HEK293 (cell line): Measurements from ENCODE around the gene TBCE.

Experiments
- EGR2 ChIP-seq: fragments of 450-650 bp; formaldehyde crosslinking; IDR thresholded peaks from 2 replicates; pipeline ENCODE4 v1.5.1; 2016; ENCODE audit warnings: low read depth, missing biosample characterization, missing genetic modification characterization
- GLI2 ChIP-seq: fragments of 450-650 bp; formaldehyde crosslinking; IDR thresholded peaks from 2 replicates; pipeline ENCODE4; 2017; ENCODE audit warnings: missing biosample characterization, missing genetic modification characterization, low read depth, borderline replicate concordance
- KLF17 ChIP-seq: fragments of 450-650 bp; formaldehyde crosslinking; IDR thresholded peaks from 2 replicates; pipeline ENCODE4 v1.5.1; 2016; ENCODE audit warnings: missing biosample characterization, missing genetic modification characterization
- PRDM10 ChIP-seq: fragments of 450-650 bp; formaldehyde crosslinking; IDR thresholded peaks from 2 replicates; pipeline ENCODE4 v1.5.1; 2016; ENCODE audit warnings: missing biosample characterization, missing genetic modification characterization
- REPIN1 ChIP-seq: fragments of 450-650 bp; formaldehyde crosslinking; IDR thresholded peaks from 2 replicates; pipeline ENCODE4 v1.5.1; 2017; ENCODE audit warnings: missing biosample characterization, missing genetic modification characterization, low read depth
- SP3 ChIP-seq: fragments of 450-650 bp; formaldehyde crosslinking; IDR thresholded peaks from 2 replicates; pipeline ENCODE4 v1.5.1; 2016; ENCODE audit warnings: missing biosample characterization, missing genetic modification characterization
- SP7 ChIP-seq: fragments of 450-650 bp; formaldehyde crosslinking; IDR thresholded peaks from 2 replicates; pipeline ENCODE4 v1.5.1; 2016; ENCODE audit warnings: missing biosample characterization, missing genetic modification characterization
- ZBTB17 ChIP-seq: fragments of 450-650 bp; formaldehyde crosslinking; IDR thresholded peaks from 2 replicates; pipeline ENCODE4 v1.5.1; 2016; ENCODE audit warnings: missing biosample characterization, missing genetic modification characterization
- ZBTB48 ChIP-seq: fragments of 450-650 bp; formaldehyde crosslinking; IDR thresholded peaks from 2 replicates; pipeline ENCODE4 v1.5.1; 2016; ENCODE audit warnings: missing biosample characterization, missing genetic modification characterization
- ZBTB8A ChIP-seq: fragments of 450-650 bp; formaldehyde crosslinking; IDR thresholded peaks from 2 replicates; pipeline ENCODE4 v1.5.1; 2016; ENCODE audit warnings: missing biosample characterization, missing genetic modification characterization
- ZIC2 ChIP-seq: fragments of 450-650 bp; formaldehyde crosslinking; IDR thresholded peaks from 2 replicates; pipeline ENCODE4 v1.5.1; 2016; ENCODE audit warnings: missing biosample characterization, missing genetic modification characterization
- ZNF133 ChIP-seq: fragments of 450-650 bp; formaldehyde crosslinking; IDR thresholded peaks from 2 replicates; pipeline ENCODE4 v1.5.1; 2016; ENCODE audit warnings: missing biosample characterization, missing genetic modification characterization
- ZNF2 ChIP-seq: fragments of 450-650 bp; formaldehyde crosslinking; IDR thresholded peaks from 2 replicates; pipeline ENCODE4 v1.5.1; 2016; ENCODE audit warnings: missing biosample characterization, missing genetic modification characterization
- ZNF302 ChIP-seq: fragments of 450-650 bp; formaldehyde crosslinking; IDR thresholded peaks from 2 replicates; pipeline ENCODE4 v1.5.1; 2016; ENCODE audit warnings: missing biosample characterization, missing genetic modification characterization, low read depth
- ZNF324 ChIP-seq: fragments of 450-650 bp; formaldehyde crosslinking; IDR thresholded peaks from 2 replicates; pipeline ENCODE4 v1.5.1; 2016; ENCODE audit warnings: missing biosample characterization, missing genetic modification characterization
- ZNF335 ChIP-seq: fragments of 450-650 bp; formaldehyde crosslinking; conservative IDR thresholded peaks from 2 replicates; pipeline ENCODE4 v1.5.1; 2016; ENCODE audit warnings: missing biosample characterization, missing genetic modification characterization
- ZNF518A ChIP-seq: fragments of 450-650 bp; formaldehyde crosslinking; conservative IDR thresholded peaks from 2 replicates; pipeline ENCODE4 v1.5.1; 2016; ENCODE audit warnings: low read depth, missing biosample characterization, missing genetic modification characterization
- ZNF529 ChIP-seq: fragments of 450-650 bp; formaldehyde crosslinking; IDR thresholded peaks from 2 replicates; pipeline ENCODE4 v1.5.1; 2017; ENCODE audit warnings: missing genetic modification characterization, missing biosample characterization; ENCODE audit not compliant: insufficient replicate concordance
- ZNF596 ChIP-seq: fragments of 450-650 bp; IDR thresholded peaks from 2 replicates; pipeline ENCODE4 v1.5.0; 2018; ENCODE audit warnings: missing biosample characterization, mild to moderate bottlenecking, missing genetic modification characterization, moderate library complexity
- ZNF792 ChIP-seq: fragments of 450-650 bp; formaldehyde crosslinking; IDR thresholded peaks from 2 replicates; pipeline ENCODE4 v1.5.1; 2016; ENCODE audit warnings: missing biosample characterization, missing genetic modification characterization
- TF ChIP-seq, protein P1 (sequence below): fragments of 450-650 bp; formaldehyde crosslinking; IDR thresholded peaks from 2 replicates; pipeline ENCODE4 v1.5.1; 2017; ENCODE audit warnings: missing biosample characterization, missing genetic modification characterization
- TF ChIP-seq, protein P2 (sequence below): fragments of 450-650 bp; IDR thresholded peaks from 2 replicates; pipeline ENCODE4 v1.5.1; 2018; ENCODE audit warnings: missing biosample characterization, mild to moderate bottlenecking, missing genetic modification characterization
- TF ChIP-seq, protein P3 (sequence below): fragments of 450-650 bp; formaldehyde crosslinking; IDR thresholded peaks from 2 replicates; pipeline ENCODE4 v1.5.1; 2016; ENCODE audit warnings: missing biosample characterization, missing genetic modification characterization, low read depth

The TBCE gene

GRCh38 chr1:235327559-235328270 is 39.5 kb upstream of the TBCE start, which contains the start of gene ARID4B (continued):
- TF ChIP-seq SP3 (tag by site-specific recombination) (no peak), KLF17 (tag by site-specific recombination) (0 out of 2 replicates have a peak, but pooled peaks have one; percentile 18), ZIC2 (tag by site-specific recombination) (peak; percentile 66), ZNF792 (tag by site-specific recombination) (peak; percentile 83), EGR2 (tag by site-specific recombination) (no peak), ZNF133 (tag by site-specific recombination) (no peak), ZBTB17 (tag by site-specific recombination) (peak; percentile 66), ZNF518A (tag by site-specific recombination) (no peak), REPIN1 (tag by site-specific recombination) (0 out of 2 replicates have a peak, but pooled peaks have one; percentile 72), ZNF302 (tag by site-specific recombination) (no peak), ZBTB48 (tag by site-specific recombination) (peak; percentile 72; the same call in 1 of the 2 replicates), PRDM10 (tag by site-specific recombination) (peak; percentile 5; the same call in 1 of the 2 replicates), ZNF324 (tag by site-specific recombination) (peak; percentile 77), ZNF529 (no peak), ZNF335 (peak; percentile 56; the same call in 1 of the 2 replicates), ZBTB8A (peak; percentile 59), ZNF596 (peak; percentile 27; the same call in 1 of the 2 replicates), GLI2 (no peak), ZNF2 (peak; percentile 89), SP7 (peak; percentile 71)
- TF ChIP-seq, protein P1, sequence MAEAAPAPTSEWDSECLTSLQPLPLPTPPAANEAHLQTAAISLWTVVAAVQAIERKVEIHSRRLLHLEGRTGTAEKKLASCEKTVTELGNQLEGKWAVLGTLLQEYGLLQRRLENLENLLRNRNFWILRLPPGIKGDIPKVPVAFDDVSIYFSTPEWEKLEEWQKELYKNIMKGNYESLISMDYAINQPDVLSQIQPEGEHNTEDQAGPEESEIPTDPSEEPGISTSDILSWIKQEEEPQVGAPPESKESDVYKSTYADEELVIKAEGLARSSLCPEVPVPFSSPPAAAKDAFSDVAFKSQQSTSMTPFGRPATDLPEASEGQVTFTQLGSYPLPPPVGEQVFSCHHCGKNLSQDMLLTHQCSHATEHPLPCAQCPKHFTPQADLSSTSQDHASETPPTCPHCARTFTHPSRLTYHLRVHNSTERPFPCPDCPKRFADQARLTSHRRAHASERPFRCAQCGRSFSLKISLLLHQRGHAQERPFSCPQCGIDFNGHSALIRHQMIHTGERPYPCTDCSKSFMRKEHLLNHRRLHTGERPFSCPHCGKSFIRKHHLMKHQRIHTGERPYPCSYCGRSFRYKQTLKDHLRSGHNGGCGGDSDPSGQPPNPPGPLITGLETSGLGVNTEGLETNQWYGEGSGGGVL, result peak; percentile 100
- TF ChIP-seq, protein P2, sequence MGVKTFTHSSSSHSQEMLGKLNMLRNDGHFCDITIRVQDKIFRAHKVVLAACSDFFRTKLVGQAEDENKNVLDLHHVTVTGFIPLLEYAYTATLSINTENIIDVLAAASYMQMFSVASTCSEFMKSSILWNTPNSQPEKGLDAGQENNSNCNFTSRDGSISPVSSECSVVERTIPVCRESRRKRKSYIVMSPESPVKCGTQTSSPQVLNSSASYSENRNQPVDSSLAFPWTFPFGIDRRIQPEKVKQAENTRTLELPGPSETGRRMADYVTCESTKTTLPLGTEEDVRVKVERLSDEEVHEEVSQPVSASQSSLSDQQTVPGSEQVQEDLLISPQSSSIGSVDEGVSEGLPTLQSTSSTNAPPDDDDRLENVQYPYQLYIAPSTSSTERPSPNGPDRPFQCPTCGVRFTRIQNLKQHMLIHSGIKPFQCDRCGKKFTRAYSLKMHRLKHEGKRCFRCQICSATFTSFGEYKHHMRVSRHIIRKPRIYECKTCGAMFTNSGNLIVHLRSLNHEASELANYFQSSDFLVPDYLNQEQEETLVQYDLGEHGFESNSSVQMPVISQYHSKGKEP, result no peak; the same call in 1 of the 2 replicates
- TF ChIP-seq, protein P3, sequence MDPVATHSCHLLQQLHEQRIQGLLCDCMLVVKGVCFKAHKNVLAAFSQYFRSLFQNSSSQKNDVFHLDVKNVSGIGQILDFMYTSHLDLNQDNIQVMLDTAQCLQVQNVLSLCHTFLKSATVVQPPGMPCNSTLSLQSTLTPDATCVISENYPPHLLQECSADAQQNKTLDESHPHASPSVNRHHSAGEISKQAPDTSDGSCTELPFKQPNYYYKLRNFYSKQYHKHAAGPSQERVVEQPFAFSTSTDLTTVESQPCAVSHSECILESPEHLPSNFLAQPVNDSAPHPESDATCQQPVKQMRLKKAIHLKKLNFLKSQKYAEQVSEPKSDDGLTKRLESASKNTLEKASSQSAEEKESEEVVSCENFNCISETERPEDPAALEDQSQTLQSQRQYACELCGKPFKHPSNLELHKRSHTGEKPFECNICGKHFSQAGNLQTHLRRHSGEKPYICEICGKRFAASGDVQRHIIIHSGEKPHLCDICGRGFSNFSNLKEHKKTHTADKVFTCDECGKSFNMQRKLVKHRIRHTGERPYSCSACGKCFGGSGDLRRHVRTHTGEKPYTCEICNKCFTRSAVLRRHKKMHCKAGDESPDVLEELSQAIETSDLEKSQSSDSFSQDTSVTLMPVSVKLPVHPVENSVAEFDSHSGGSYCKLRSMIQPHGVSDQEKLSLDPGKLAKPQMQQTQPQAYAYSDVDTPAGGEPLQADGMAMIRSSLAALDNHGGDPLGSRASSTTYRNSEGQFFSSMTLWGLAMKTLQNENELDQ (tag by site-specific recombination), result no peak
